CD4-positive, alpha-beta T cell treated with Interleukin-17A for 4 hours (primary cell): Measurements from ENCODE around the gene ZNF235.
"Not testable (repeated sequence)": the region's sequence is repeated elsewhere in the genome, so short reads cannot be mapped to it uniquely, and the experiment has no call there.

ENCODE experiments used
- DNase-seq: peaks from one replicate; pipeline ENCODE4 v3.0.0-alpha.2; 2020; ENCODE audit warnings: mixed read lengths

ZNF235 gene

DNA sequence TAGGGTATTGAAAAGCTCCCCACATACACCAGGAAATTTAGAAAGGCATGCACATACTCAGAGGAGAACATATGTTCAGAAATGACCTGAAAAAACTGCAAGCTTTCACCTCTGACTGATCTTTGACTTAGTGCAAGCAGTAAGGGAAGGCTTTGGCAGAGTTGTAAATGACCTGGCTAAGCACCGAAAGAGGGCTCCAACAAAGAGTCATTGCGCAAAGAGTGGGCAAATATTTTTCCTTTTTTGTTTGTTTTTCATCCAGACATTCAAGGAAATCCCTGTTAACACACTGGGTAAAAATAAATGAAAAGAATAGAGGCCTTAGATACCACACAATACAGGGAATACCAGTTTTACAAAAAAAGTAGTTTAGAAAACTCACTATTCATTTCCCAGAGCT, 50.3 kb downstream of the ZNF235 start:
- DNase-seq, result no peak

- not testable (repeated sequence) for DNase-seq
Measured at GRCh38 chr19:44253392-44253791, 51.4 kb downstream of the ZNF235 start.

DNA sequence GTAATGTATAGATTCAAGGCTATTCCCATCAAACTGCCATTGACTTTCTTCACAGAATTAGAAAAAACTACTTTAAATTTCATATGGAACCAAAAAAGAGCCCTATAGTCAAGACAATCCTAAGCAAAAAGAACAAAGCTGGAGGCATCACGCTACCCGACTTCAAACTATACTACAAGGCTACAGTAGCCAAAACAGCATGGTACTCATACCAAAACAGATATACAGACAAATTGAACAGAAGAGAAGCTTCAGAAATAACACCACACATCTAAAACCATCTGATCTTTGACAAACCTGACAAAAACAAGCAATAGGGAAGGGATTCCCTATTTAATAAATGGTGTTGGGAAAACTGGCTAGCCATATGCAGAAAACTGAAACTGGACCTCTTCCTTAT, 52.5 kb downstream of the ZNF235 start:
- DNase-seq, result not testable (repeated sequence)

DNA sequence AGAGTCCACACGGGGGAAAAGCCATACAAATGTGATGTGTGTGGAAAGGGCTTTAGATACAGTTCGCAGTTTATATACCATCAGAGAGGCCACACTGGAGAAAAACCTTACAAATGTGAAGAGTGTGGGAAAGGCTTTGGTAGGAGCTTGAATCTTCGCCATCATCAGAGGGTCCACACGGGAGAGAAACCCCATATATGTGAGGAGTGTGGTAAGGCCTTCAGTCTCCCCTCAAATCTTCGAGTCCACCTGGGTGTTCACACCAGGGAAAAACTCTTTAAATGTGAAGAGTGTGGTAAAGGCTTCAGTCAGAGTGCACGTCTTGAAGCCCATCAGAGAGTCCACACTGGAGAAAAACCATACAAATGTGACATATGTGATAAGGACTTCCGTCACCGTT, 68.4 kb downstream of the ZNF235 start:
- no peak for DNase-seq
